ENCODE data around the gene CLEC2A. TPM values are rescaled to one million over a fixed set of nuclear protein-coding genes. Genes with fewer than 3 reads are reported as not detected.
A peak's percentile ranks its signal among the peaks of the same experiment; 100 is the strongest.
"Not testable (repeated sequence)": the region's sequence is repeated elsewhere in the genome, so short reads cannot be mapped to it uniquely, and the experiment has no call there.

Gene CLEC2A
- polyA plus RNA-seq, 4 donors = not detected

GRCh38 chr12:9888665-9889273, 43.4 kb downstream of the CLEC2A start:
- DNase-seq (ENCODE audit: low read depth in 4 of 4, low spot score in 3 of 4) = no peak

GRCh38 chr12:9883175-9883574, 49.0 kb downstream of the CLEC2A start:
- no peak for DNase-seq (ENCODE audit: low read depth in 4 of 4, low spot score in 3 of 4)

GRCh38 chr12:9881988-9882387, 50.2 kb downstream of the CLEC2A start:
- DNase-seq (ENCODE audit: low read depth in 4 of 4, low spot score in 3 of 4) = no peak

GRCh38 chr12:9881246-9881645, 50.9 kb downstream of the CLEC2A start, which contains the start of gene KLRF2:
KLRF2 (plus strand) TSS chr12:9881489; CDS start chr12:9881596, 107 bp downstream.
- DNase-seq (ENCODE audit: low read depth in 4 of 4, low spot score in 3 of 4) = no peak

GRCh38 chr12:9880532-9881078, 51.6 kb downstream of the CLEC2A start:
- no peak for DNase-seq (ENCODE audit: low read depth in 4 of 4, low spot score in 3 of 4)

- not testable (repeated sequence) for DNase-seq (ENCODE audit: low read depth in 4 of 4, low spot score in 3 of 4)
Measured at GRCh38 chr12:9876120-9876519, 56.0 kb downstream of the CLEC2A start.

GRCh38 chr12:9872742-9873141, 59.4 kb downstream of the CLEC2A start:
- DNase-seq (ENCODE audit: low read depth in 4 of 4, low spot score in 3 of 4) = no peak

GRCh38 chr12:9872162-9872561, 60.0 kb downstream of the CLEC2A start:
- no peak for DNase-seq (ENCODE audit: low read depth in 4 of 4, low spot score in 3 of 4)

GRCh38 chr12:9870286-9870866, 61.8 kb downstream of the CLEC2A start:
- DNase-seq (ENCODE audit: low read depth in 4 of 4, low spot score in 3 of 4) = no peak

- DNase-seq (ENCODE audit: low read depth in 4 of 4, low spot score in 3 of 4) = peak in 2 of 4 donors; percentile 3 to 5
Measured at GRCh38 chr12:9869307-9870161, 62.6 kb downstream of the CLEC2A start, which contains the start of gene CLEC2B. CLEC2B (minus strand) TSS chr12:9869354.

- no peak for DNase-seq (ENCODE audit: low read depth in 4 of 4, low spot score in 3 of 4)
Measured at GRCh38 chr12:9868951-9869306, 63.2 kb downstream of the CLEC2A start.

- DNase-seq (ENCODE audit: low read depth in 4 of 4, low spot score in 3 of 4) = no peak
Measured at GRCh38 chr12:9868311-9868801, 63.8 kb downstream of the CLEC2A start.

GRCh38 chr12:9867531-9867930, 64.6 kb downstream of the CLEC2A start:
- no peak for DNase-seq (ENCODE audit: low read depth in 4 of 4, low spot score in 3 of 4)

- no peak for DNase-seq (ENCODE audit: low read depth in 4 of 4, low spot score in 3 of 4)
Measured at GRCh38 chr12:9866860-9867269, 65.3 kb downstream of the CLEC2A start.

GRCh38 chr12:9864913-9865675, 67.1 kb downstream of the CLEC2A start:
- DNase-seq (ENCODE audit: low read depth in 4 of 4, low spot score in 3 of 4) = no peak

Other genes with a start within 250 kb of the CLEC2A start
- under 1 TPM in 2 of 4 donors, not detected in 2; 0.09 to 0.32 TPM for gene CLECL1, start 199.3 kb downstream of the CLEC2A start, polyA plus RNA-seq (ENCODE audit: insufficient read length in 4 of 4)
- 1 to 10 TPM; 1.2 to 3.0 (median 2.0) TPM for gene CD69, start 171.5 kb downstream of the CLEC2A start, polyA plus RNA-seq (ENCODE audit: insufficient read length in 4 of 4)
- gene KLRF1, start 104.9 kb downstream of the CLEC2A start, polyA plus RNA-seq (ENCODE audit: insufficient read length in 4 of 4) = 1 to 10 TPM in 1 of 4 donors, under 1 TPM in 3; 0.65 to 1.2 (median 0.82) TPM
- gene CLEC2B, start 63.0 kb downstream of the CLEC2A start, polyA plus RNA-seq (ENCODE audit: insufficient read length in 4 of 4) = 1 to 10 TPM; 1.9 to 4.3 (median 3.3) TPM
- gene KLRF2, start 50.9 kb downstream of the CLEC2A start, polyA plus RNA-seq (ENCODE audit: insufficient read length in 4 of 4) = not detected
- 1 to 10 TPM in 2 of 4 donors, under 1 TPM in 2; 0.74 to 1.5 (median 1.1) TPM for gene CLEC12A, start 39.0 kb upstream of the CLEC2A start, polyA plus RNA-seq (ENCODE audit: insufficient read length in 4 of 4)
- gene CLEC1B, start 66.8 kb upstream of the CLEC2A start, polyA plus RNA-seq (ENCODE audit: insufficient read length in 4 of 4) = 1 to 10 TPM in 2 of 4 donors, under 1 TPM in 2; 0.60 to 3.3 (median 0.98) TPM
- gene CLEC12B, start 78.3 kb upstream of the CLEC2A start, polyA plus RNA-seq (ENCODE audit: insufficient read length in 4 of 4) = under 1 TPM in 2 of 4 donors, not detected in 2; 0.05 to 0.08 TPM
- under 1 TPM; 0.19 to 0.53 (median 0.33) TPM for gene CLEC9A, start 98.3 kb upstream of the CLEC2A start, polyA plus RNA-seq (ENCODE audit: insufficient read length in 4 of 4)
- gene CLEC1A, start 166.6 kb upstream of the CLEC2A start, polyA plus RNA-seq (ENCODE audit: insufficient read length in 4 of 4) = 1 to 10 TPM; 3.1 to 4.6 (median 3.8) TPM
- 1 to 10 TPM; 1.3 to 2.3 (median 1.9) TPM for gene CLEC7A, start 197.8 kb upstream of the CLEC2A start, polyA plus RNA-seq (ENCODE audit: insufficient read length in 4 of 4)
- 1 to 10 TPM; 1.2 to 1.8 (median 1.3) TPM for gene OLR1, start 239.8 kb upstream of the CLEC2A start, polyA plus RNA-seq (ENCODE audit: insufficient read length in 4 of 4)
- 100 to 1,000 TPM; 154 to 185 (median 175) TPM for gene TMEM52B, start 246.7 kb upstream of the CLEC2A start, polyA plus RNA-seq (ENCODE audit: insufficient read length in 4 of 4)